CD8-positive, alpha-beta memory T cell (primary cell): ENCODE results near the gene P2RX2. TPM values are rescaled to one million over a fixed set of nuclear protein-coding genes. Genes with fewer than 3 reads are reported as not detected.

Experiments used
- CTCF ChIA-PET: fragments of 350-600 bp; sonication (Branson Sonifier 250); formaldehyde crosslinking; loops from one replicate; lab custom pipeline; 2021; ENCODE audit warnings: antibody characterized with exemption; lab: Charles Lee
- POLR2A ChIA-PET: fragments of 350-600 bp; sonication (Branson Sonifier 250); formaldehyde crosslinking; loops from one replicate; lab custom pipeline; 2021; ENCODE audit warnings: antibody characterized with exemption; lab: Charles Lee
- DNase-seq, 5 donors: peaks; one replicate each; pipeline versions ENCODE4 v3.0.0 to v3.0.0-alpha.2; 2020 to 2022; ENCODE audit warnings: mixed read lengths in 1 of 5
- H3K27ac ChIP-seq: one replicate; pipeline ENCODE4 v1.7.0; 2013; ENCODE audit warnings: low read depth, mild to moderate bottlenecking, low read length, moderate library complexity
- H3K27me3 ChIP-seq: 2 replicates; pipeline ENCODE4 v1.7.0; 2013; ENCODE audit warnings: low read length, mild to moderate bottlenecking; ENCODE audit not compliant: insufficient read depth, poor library complexity, severe bottlenecking
- H3K36me3 ChIP-seq: 2 replicates; pipeline ENCODE4 v1.7.0; 2013; ENCODE audit warnings: mild to moderate bottlenecking, low read length, moderate library complexity; ENCODE audit not compliant: insufficient read depth
- H3K4me1 ChIP-seq: 2 replicates; pipeline ENCODE4 v1.7.0; 2013; ENCODE audit warnings: mild to moderate bottlenecking, low read length, moderate library complexity; ENCODE audit not compliant: insufficient read depth
- H3K4me3 ChIP-seq: 2 replicates; pipeline ENCODE4 v1.7.0; 2013; ENCODE audit warnings: mild to moderate bottlenecking, low read length
- H3K9me3 ChIP-seq: 2 replicates; pipeline ENCODE4 v1.7.0; 2013; ENCODE audit warnings: mild to moderate bottlenecking, low read length
- H3K27ac Mint-ChIP-seq, 8 donors: one replicate each; pipeline ENCODE4 v1.8.0; 2020 to 2021; ENCODE audit warnings: mixed read lengths in 8 of 8, mild to moderate bottlenecking in 6 of 8, inconsistent platforms in 3 of 8, moderate library complexity in 3 of 8
- H3K27me3 Mint-ChIP-seq, 2 donors: one replicate each; pipeline ENCODE4 v1.8.0; 2020 to 2021; ENCODE audit warnings: mixed read lengths in 2 of 2, mild to moderate bottlenecking in 1 of 2, moderate library complexity in 1 of 2
- H3K36me3 Mint-ChIP-seq, 3 donors: one replicate each; pipeline ENCODE4 v1.8.0; 2020 to 2021; ENCODE audit warnings: mixed read lengths in 3 of 3, inconsistent platforms in 1 of 3, mild to moderate bottlenecking in 1 of 3
- H3K4me1 Mint-ChIP-seq, 3 donors: one replicate each; pipeline ENCODE4 v1.8.0; 2020 to 2021; ENCODE audit warnings: mixed read lengths in 3 of 3, inconsistent platforms in 1 of 3, mild to moderate bottlenecking in 1 of 3
- H3K4me3 Mint-ChIP-seq, 7 donors: one replicate each; pipeline ENCODE4 v1.8.0; 2020 to 2021; ENCODE audit warnings: mixed read lengths in 7 of 7, mild to moderate bottlenecking in 6 of 7, moderate library complexity in 4 of 7, inconsistent platforms in 2 of 7
- H3K9me3 Mint-ChIP-seq, 5 donors: one replicate each; pipeline ENCODE4 v1.8.0; 2020 to 2022; ENCODE audit warnings: mixed read lengths in 5 of 5, mild to moderate bottlenecking in 3 of 5, moderate library complexity in 2 of 5, inconsistent platforms in 1 of 5
- polyA plus RNA-seq: library from polyadenylated mRNA; unstranded; fragments of 300-500 nt; fragmentation: Illumina TruSeq; gene quantifications from one replicate; pipeline ENCODE4 v1.2.3, GENCODE V29; 2021
- total RNA-seq, 2 experiments: library from RNA; stranded (reverse); gene quantifications; one replicate each; pipeline ENCODE4 v1.2.3, GENCODE V29; 2021

Gene P2RX2
- total and polyA plus RNA-seq, 3 experiments from 2014 or later: not detected

GRCh38 chr12:132633901-132634300 lies 15.3 kb downstream of the P2RX2 start:
- Histone ChIP-seq H3K9me3 (no peaks in the 10 kb centered on the region), H3K4me1 (no peaks in the 10 kb centered on the region), H3K27ac (no peak overlapping the region), H3K27me3 (no peaks in the 10 kb centered on the region), H3K4me3 (no peak overlapping the region), H3K36me3 (peaks cover 23% of the 10 kb centered on the region)
- Mint-ChIP-seq H3K4me1 (peaks cover 0 to 2% (median 0%) of the 10 kb centered on the region in 3 donors), H3K4me3 (no peak overlapping the region), H3K27ac (no peak overlapping the region), H3K36me3 (peaks cover 5 to 89% (median 36%) of the 10 kb centered on the region in 3 donors), H3K9me3 (no peaks in the 10 kb centered on the region), H3K27me3 (no peaks in the 10 kb centered on the region)
- CTCF ChIA-PET: no interaction called here
- POLR2A ChIA-PET: no interaction called here
- no peak for DNase-seq

- no peaks in the 10 kb centered on the region for H3K4me1 ChIP-seq
- ChIA-PET CTCF (no interaction called here), POLR2A (no interaction called here)
- peaks cover 0 to 2% (median 0%) of the 10 kb centered on the region in 3 donors for H3K4me1 Mint-ChIP-seq
- H3K27ac Mint-ChIP-seq: peak overlapping the region in 1 of 8 donors; percentile 52
- DNase-seq: no peak
- peaks cover 5 to 90% (median 34%) of the 10 kb centered on the region in 3 donors for H3K36me3 Mint-ChIP-seq
- no peak overlapping the region for H3K27ac ChIP-seq
- no peaks in the 10 kb centered on the region for H3K27me3 ChIP-seq
- peaks cover 23% of the 10 kb centered on the region for H3K36me3 ChIP-seq
- no peak overlapping the region for H3K4me3 ChIP-seq
- no peaks in the 10 kb centered on the region for H3K27me3 Mint-ChIP-seq
- H3K9me3 Mint-ChIP-seq: no peaks in the 10 kb centered on the region
- no peak overlapping the region for H3K4me3 Mint-ChIP-seq
- no peaks in the 10 kb centered on the region for H3K9me3 ChIP-seq
These were observed 15.9 kb downstream of the P2RX2 start for GRCh38 chr12:132634411-132634990.

- H3K9me3 Mint-ChIP-seq: no peaks in the 10 kb centered on the region
- peak overlapping the region in 2 of 8 donors; percentile 52 to 72 for H3K27ac Mint-ChIP-seq
- DNase-seq: peak in 1 of 5 donors; percentile 39
- H3K4me3 Mint-ChIP-seq: no peak overlapping the region
- Histone ChIP-seq H3K36me3 (peaks cover 23% of the 10 kb centered on the region), H3K27me3 (no peaks in the 10 kb centered on the region), H3K9me3 (no peaks in the 10 kb centered on the region), H3K4me1 (no peaks in the 10 kb centered on the region), H3K4me3 (no peak overlapping the region), H3K27ac (no peak overlapping the region)
- peaks cover 5 to 87% (median 30%) of the 10 kb centered on the region in 3 donors for H3K36me3 Mint-ChIP-seq
- POLR2A ChIA-PET: no interaction called here
- CTCF ChIA-PET: no interaction called here
- peaks cover 0 to 2% (median 0%) of the 10 kb centered on the region in 3 donors for H3K4me1 Mint-ChIP-seq
- no peaks in the 10 kb centered on the region for H3K27me3 Mint-ChIP-seq
These were observed 16.7 kb downstream of the P2RX2 start for GRCh38 chr12:132635076-132635955.

- Histone ChIP-seq H3K4me3 (no peak overlapping the region), H3K9me3 (no peaks in the 10 kb centered on the region), H3K27ac (no peak overlapping the region), H3K4me1 (no peaks in the 10 kb centered on the region), H3K36me3 (peaks cover 16% of the 10 kb centered on the region), H3K27me3 (no peaks in the 10 kb centered on the region)
- H3K27ac Mint-ChIP-seq: peak overlapping the region in 1 of 8 donors; percentile 92
- ChIA-PET CTCF (no interaction called here), POLR2A (no interaction called here)
- no peak overlapping the region for H3K4me3 Mint-ChIP-seq
- H3K36me3 Mint-ChIP-seq: peaks cover 0 to 89% (median 27%) of the 10 kb centered on the region in 3 donors
- DNase-seq: no peak
- H3K4me1 Mint-ChIP-seq: peaks cover 0 to 4% (median 0%) of the 10 kb centered on the region in 3 donors
- H3K9me3 Mint-ChIP-seq: no peaks in the 10 kb centered on the region
- no peaks in the 10 kb centered on the region for H3K27me3 Mint-ChIP-seq
These were observed 19.2 kb downstream of the P2RX2 start for GRCh38 chr12:132637811-132638210.

- H3K4me1 Mint-ChIP-seq: peaks cover 0 to 4% (median 0%) of the 10 kb centered on the region in 3 donors
- H3K4me1 ChIP-seq: no peaks in the 10 kb centered on the region
- peak in 1 of 5 donors; percentile 35 for DNase-seq
- CTCF ChIA-PET: no interaction called here
- no peak overlapping the region for H3K27ac ChIP-seq
- H3K9me3 Mint-ChIP-seq: no peaks in the 10 kb centered on the region
- POLR2A ChIA-PET: no interaction called here
- H3K27ac Mint-ChIP-seq: no peak overlapping the region
- H3K36me3 ChIP-seq: peaks cover 16% of the 10 kb centered on the region
- H3K27me3 ChIP-seq: no peaks in the 10 kb centered on the region
- H3K36me3 Mint-ChIP-seq: peaks cover 0 to 90% (median 26%) of the 10 kb centered on the region in 3 donors
- H3K4me3 Mint-ChIP-seq: no peak overlapping the region
- H3K27me3 Mint-ChIP-seq: no peaks in the 10 kb centered on the region
- H3K9me3 ChIP-seq: no peaks in the 10 kb centered on the region
- no peak overlapping the region for H3K4me3 ChIP-seq
These were observed 20.2 kb downstream of the P2RX2 start for GRCh38 chr12:132638541-132639408.

GRCh38 chr12:132639956-132640520 lies 21.5 kb downstream of the P2RX2 start:
- DNase-seq: peak in 1 of 5 donors; percentile 42
- H3K4me3 Mint-ChIP-seq: no peak overlapping the region
- Histone ChIP-seq H3K4me1 (no peaks in the 10 kb centered on the region), H3K9me3 (no peaks in the 10 kb centered on the region), H3K36me3 (peaks cover 16% of the 10 kb centered on the region), H3K4me3 (no peak overlapping the region), H3K27me3 (no peaks in the 10 kb centered on the region), H3K27ac (no peak overlapping the region)
- peaks cover 0 to 4% (median 0%) of the 10 kb centered on the region in 3 donors for H3K4me1 Mint-ChIP-seq
- ChIA-PET POLR2A (no interaction called here), CTCF (no interaction called here)
- no peaks in the 10 kb centered on the region for H3K27me3 Mint-ChIP-seq
- no peaks in the 10 kb centered on the region for H3K9me3 Mint-ChIP-seq
- peak overlapping the region in 1 of 8 donors; percentile 1 for H3K27ac Mint-ChIP-seq
- H3K36me3 Mint-ChIP-seq: peaks cover 0 to 83% (median 20%) of the 10 kb centered on the region in 3 donors

- ChIA-PET CTCF (no interaction called here), POLR2A (no interaction called here)
- H3K36me3 Mint-ChIP-seq: peaks cover under 1 to 76% (median 17%) of the 10 kb centered on the region in 3 donors
- Histone ChIP-seq H3K4me3 (no peak overlapping the region), H3K4me1 (no peaks in the 10 kb centered on the region), H3K27me3 (no peaks in the 10 kb centered on the region), H3K9me3 (no peaks in the 10 kb centered on the region), H3K27ac (no peak overlapping the region), H3K36me3 (peaks cover 8% of the 10 kb centered on the region)
- no peaks in the 10 kb centered on the region for H3K27me3 Mint-ChIP-seq
- H3K4me1 Mint-ChIP-seq: peaks cover 0 to 4% (median 0%) of the 10 kb centered on the region in 3 donors
- DNase-seq: peak in 1 of 5 donors; percentile 21
- H3K9me3 Mint-ChIP-seq: no peaks in the 10 kb centered on the region
- no peak overlapping the region for H3K4me3 Mint-ChIP-seq
- peak overlapping the region in 1 of 8 donors; percentile 18 for H3K27ac Mint-ChIP-seq
These were observed 22.4 kb downstream of the P2RX2 start for GRCh38 chr12:132640936-132641335.
